Measurements from ENCODE around the gene GFAP. TPM values are rescaled to one million over a fixed set of nuclear protein-coding genes. Genes with fewer than 3 reads are reported as not detected.

Gene GFAP
- total RNA-seq, 1 donor from 2014 or later, result not detected

DNA sequence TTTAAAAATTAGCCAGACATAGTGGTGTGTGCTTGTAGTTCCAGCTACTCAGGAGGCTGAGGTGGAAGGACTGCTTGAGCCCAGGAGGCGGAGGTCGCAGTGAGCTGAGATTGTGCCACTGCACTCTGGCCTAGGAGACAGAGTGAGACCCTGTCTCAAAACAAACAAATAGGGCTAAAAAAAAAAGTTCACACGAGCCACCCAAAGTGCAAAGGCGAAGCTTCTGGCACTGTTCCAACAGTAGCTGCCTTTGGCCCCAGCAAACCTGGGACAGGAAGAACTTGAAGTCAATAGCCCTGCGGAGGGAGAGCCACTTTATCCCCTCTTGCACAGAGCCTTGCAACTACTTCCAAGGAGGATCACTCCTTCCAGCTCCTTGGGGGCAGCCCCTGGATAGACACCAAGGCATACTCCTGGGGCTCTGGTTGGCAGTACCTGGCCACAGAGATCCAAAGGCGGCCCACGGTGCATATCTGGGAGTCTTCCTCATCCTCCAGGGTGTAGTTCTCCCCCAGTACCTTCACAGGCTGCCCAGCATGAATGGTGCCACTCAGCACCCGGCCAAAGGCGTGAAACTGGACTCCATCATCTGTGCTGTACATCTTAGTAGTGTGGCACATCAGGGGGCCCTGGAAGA lies 52.9 kb downstream of the GFAP start:
- DNase-seq (ENCODE audit: low read depth) (no peak), FAIRE-seq (no peak)
- Histone ChIP-seq H2AFZ (ENCODE audit: low read depth, low read length) (no peak overlapping the region), H3K4me2 (ENCODE audit: low read length) (no peak overlapping the region), H3K4me3 (ENCODE audit: insufficient read depth, low read depth, low read length) (no peak overlapping the region), H3K27ac (ENCODE audit: low read depth, low read length) (no peak overlapping the region), H3K4me1 (ENCODE audit: insufficient read depth, low read length) (no peaks in the 10 kb centered on the region), H3K9me3 (ENCODE audit: insufficient read depth, low read depth, low read length) (no peaks in the 10 kb centered on the region), H3K27me3 (ENCODE audit: insufficient read depth, low read length) (no peaks in the 10 kb centered on the region), H4K20me1 (ENCODE audit: insufficient read depth, low read length) (peaks cover 6% of the 10 kb centered on the region), H3K36me3 (ENCODE audit: insufficient read depth, low read length) (peaks cover 60% of the 10 kb centered on the region), H3K9ac (ENCODE audit: low read length) (no peak overlapping the region), H3K79me2 (ENCODE audit: insufficient read depth, low read length) (no peaks in the 10 kb centered on the region)
- no peak overlapping the region for H3K4me3 Mint-ChIP-seq (ENCODE audit: unreplicated experiment)
- H3K36me3 Mint-ChIP-seq (ENCODE audit: low read depth, unreplicated experiment), result peaks cover 10% of the 10 kb centered on the region
- H3K9me3 Mint-ChIP-seq (ENCODE audit: unreplicated experiment), result no peaks in the 10 kb centered on the region
- no peak for TF ChIP-seq EZH2 (IDR thresholded peaks at IDR 0.05; ENCODE audit: insufficient read depth, low read length)
- TF ChIP-seq, protein P1, sequence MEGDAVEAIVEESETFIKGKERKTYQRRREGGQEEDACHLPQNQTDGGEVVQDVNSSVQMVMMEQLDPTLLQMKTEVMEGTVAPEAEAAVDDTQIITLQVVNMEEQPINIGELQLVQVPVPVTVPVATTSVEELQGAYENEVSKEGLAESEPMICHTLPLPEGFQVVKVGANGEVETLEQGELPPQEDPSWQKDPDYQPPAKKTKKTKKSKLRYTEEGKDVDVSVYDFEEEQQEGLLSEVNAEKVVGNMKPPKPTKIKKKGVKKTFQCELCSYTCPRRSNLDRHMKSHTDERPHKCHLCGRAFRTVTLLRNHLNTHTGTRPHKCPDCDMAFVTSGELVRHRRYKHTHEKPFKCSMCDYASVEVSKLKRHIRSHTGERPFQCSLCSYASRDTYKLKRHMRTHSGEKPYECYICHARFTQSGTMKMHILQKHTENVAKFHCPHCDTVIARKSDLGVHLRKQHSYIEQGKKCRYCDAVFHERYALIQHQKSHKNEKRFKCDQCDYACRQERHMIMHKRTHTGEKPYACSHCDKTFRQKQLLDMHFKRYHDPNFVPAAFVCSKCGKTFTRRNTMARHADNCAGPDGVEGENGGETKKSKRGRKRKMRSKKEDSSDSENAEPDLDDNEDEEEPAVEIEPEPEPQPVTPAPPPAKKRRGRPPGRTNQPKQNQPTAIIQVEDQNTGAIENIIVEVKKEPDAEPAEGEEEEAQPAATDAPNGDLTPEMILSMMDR (IDR thresholded peaks at IDR 0.05; ENCODE audit: insufficient read depth, low read depth, low read length), result no peak
- H3K27ac Mint-ChIP-seq (ENCODE audit: unreplicated experiment), result no peak overlapping the region
- H3K27me3 Mint-ChIP-seq (ENCODE audit: low read depth, unreplicated experiment), result no peaks in the 10 kb centered on the region
- H3K4me1 Mint-ChIP-seq (ENCODE audit: low read depth, unreplicated experiment), result no peaks in the 10 kb centered on the region

DNA sequence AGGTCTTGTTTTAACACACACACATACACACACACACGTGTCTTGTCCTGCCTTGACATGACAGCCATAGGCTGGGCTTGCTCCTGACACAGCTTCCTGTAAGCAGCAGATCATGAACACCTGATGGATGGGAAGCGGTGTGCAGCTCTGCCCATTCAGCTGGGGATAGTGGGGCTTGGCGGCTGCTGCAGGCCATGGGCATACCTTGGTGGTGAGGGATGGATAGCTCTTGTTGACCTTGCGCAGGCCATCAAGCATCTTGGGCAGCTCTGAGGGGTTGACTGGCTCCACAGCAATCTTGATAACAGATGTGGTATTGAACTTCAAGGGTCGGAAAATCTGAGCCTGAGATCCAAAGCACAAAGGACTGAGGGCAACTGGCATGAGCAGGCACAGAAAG lies 55.6 kb downstream of the GFAP start:
- no peak overlapping the region for H3K9ac ChIP-seq (ENCODE audit: low read length)
- Mint-ChIP-seq H3K9me3 (ENCODE audit: unreplicated experiment) (no peaks in the 10 kb centered on the region), H3K27me3 (ENCODE audit: low read depth, unreplicated experiment) (no peaks in the 10 kb centered on the region), H3K4me1 (ENCODE audit: low read depth, unreplicated experiment) (no peaks in the 10 kb centered on the region), H3K27ac (ENCODE audit: unreplicated experiment) (peak overlapping the region; percentile 22), H3K4me3 (ENCODE audit: unreplicated experiment) (no peak overlapping the region), H3K36me3 (ENCODE audit: low read depth, unreplicated experiment) (peaks cover 13% of the 10 kb centered on the region)
- no peaks in the 10 kb centered on the region for H3K27me3 ChIP-seq (ENCODE audit: insufficient read depth, low read length)
- H3K9me3 ChIP-seq (ENCODE audit: insufficient read depth, low read depth, low read length), result no peaks in the 10 kb centered on the region
- H4K20me1 ChIP-seq (ENCODE audit: insufficient read depth, low read length), result peaks cover 3% of the 10 kb centered on the region
- TF ChIP-seq EZH2 (IDR thresholded peaks at IDR 0.05; ENCODE audit: insufficient read depth, low read length), result no peak
- TF ChIP-seq, protein P1 (IDR thresholded peaks at IDR 0.05; ENCODE audit: insufficient read depth, low read depth, low read length), result no peak
- FAIRE-seq (no peak), DNase-seq (ENCODE audit: low read depth) (no peak)
- no peak overlapping the region for H3K4me3 ChIP-seq (ENCODE audit: insufficient read depth, low read depth, low read length)
- H3K4me1 ChIP-seq (ENCODE audit: insufficient read depth, low read length), result no peaks in the 10 kb centered on the region
- no peak overlapping the region for H3K4me2 ChIP-seq (ENCODE audit: low read length)
- H3K79me2 ChIP-seq (ENCODE audit: insufficient read depth, low read length), result no peaks in the 10 kb centered on the region
- peaks cover 71% of the 10 kb centered on the region for H3K36me3 ChIP-seq (ENCODE audit: insufficient read depth, low read length)
- H3K27ac ChIP-seq (ENCODE audit: low read depth, low read length), result no peak overlapping the region
- H2AFZ ChIP-seq (ENCODE audit: low read depth, low read length), result no peak overlapping the region

DNA sequence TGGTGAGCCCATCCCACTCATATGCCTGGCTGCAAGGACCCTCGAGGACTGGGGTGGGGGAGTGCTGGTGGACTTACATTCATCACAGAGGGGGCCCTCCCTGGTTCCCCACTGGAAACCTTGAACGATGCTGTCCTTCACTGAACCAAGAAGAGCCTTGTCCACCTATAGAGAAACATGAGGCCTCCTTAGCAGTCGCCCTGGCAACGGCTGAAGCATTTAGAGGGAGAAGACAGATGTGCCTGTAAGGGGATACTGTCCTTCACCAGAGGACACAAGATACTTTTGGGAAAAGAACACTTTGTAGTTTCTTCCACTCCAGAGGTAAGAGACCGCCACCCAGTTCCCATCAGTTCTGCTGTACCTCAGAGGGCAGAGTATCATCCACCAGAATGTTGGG lies 61.1 kb downstream of the GFAP start:
- H3K36me3 Mint-ChIP-seq (ENCODE audit: low read depth, unreplicated experiment), result peaks cover 30% of the 10 kb centered on the region
- H3K36me3 ChIP-seq (ENCODE audit: insufficient read depth, low read length), result peaks cover 55% of the 10 kb centered on the region

More for the DNA sequence above, 61.1 kb downstream of the GFAP start:
- Histone ChIP-seq H3K9ac (ENCODE audit: low read length) (no peak overlapping the region), H4K20me1 (ENCODE audit: insufficient read depth, low read length) (no peaks in the 10 kb centered on the region), H3K4me2 (ENCODE audit: low read length) (no peak overlapping the region), H3K27me3 (ENCODE audit: insufficient read depth, low read length) (no peaks in the 10 kb centered on the region), H3K9me3 (ENCODE audit: insufficient read depth, low read depth, low read length) (no peaks in the 10 kb centered on the region), H2AFZ (ENCODE audit: low read depth, low read length) (no peak overlapping the region), H3K4me1 (ENCODE audit: insufficient read depth, low read length) (no peaks in the 10 kb centered on the region), H3K27ac (ENCODE audit: low read depth, low read length) (no peak overlapping the region), H3K4me3 (ENCODE audit: insufficient read depth, low read depth, low read length) (no peak overlapping the region), H3K79me2 (ENCODE audit: insufficient read depth, low read length) (no peaks in the 10 kb centered on the region)
- no peak overlapping the region for H3K27ac Mint-ChIP-seq (ENCODE audit: unreplicated experiment)
- DNase-seq (ENCODE audit: low read depth) (no peak), FAIRE-seq (no peak)
- TF ChIP-seq, protein P1 (IDR thresholded peaks at IDR 0.05; ENCODE audit: insufficient read depth, low read depth, low read length), result no peak
- TF ChIP-seq EZH2 (IDR thresholded peaks at IDR 0.05; ENCODE audit: insufficient read depth, low read length), result no peak
- no peaks in the 10 kb centered on the region for H3K27me3 Mint-ChIP-seq (ENCODE audit: low read depth, unreplicated experiment)
- no peaks in the 10 kb centered on the region for H3K4me1 Mint-ChIP-seq (ENCODE audit: low read depth, unreplicated experiment)
- H3K9me3 Mint-ChIP-seq (ENCODE audit: unreplicated experiment), result no peaks in the 10 kb centered on the region
- peak overlapping the region; percentile 6 for H3K4me3 Mint-ChIP-seq (ENCODE audit: unreplicated experiment)

Measured in astrocyte (in vitro differentiated cells and primary cell).